NCI-H146 treated with DMSO at 0.1 percent for 48 hours (cell line): ENCODE results near the gene PSMG3.

ENCODE experiments used
- DNase-seq: peaks from one replicate; lab custom pipeline; 2025; ENCODE audit not compliant: unreplicated experiment; lab: John Stamatoyannopoulos, UW

Gene PSMG3

GRCh38 chr7:1580422-1581030 lies 10.7 kb upstream of the PSMG3 start:
- no peak for DNase-seq

- peak; percentile 16 for DNase-seq
Observed at GRCh38 chr7:1579481-1580421, 9.9 kb upstream of the PSMG3 start.

GRCh38 chr7:1578513-1578912 lies 8.7 kb upstream of the PSMG3 start:
- no peak for DNase-seq

- no peak for DNase-seq
Observed at GRCh38 chr7:1576521-1577253, 6.9 kb upstream of the PSMG3 start.

GRCh38 chr7:1575809-1576208 lies 6.0 kb upstream of the PSMG3 start:
- no peak for DNase-seq

GRCh38 chr7:1572111-1572822 lies 2.4 kb upstream of the PSMG3 start:
- no peak for DNase-seq

GRCh38 chr7:1569440-1569832 lies 396 bp downstream of the PSMG3 start:
- no peak for DNase-seq

GRCh38 chr7:1569016-1569415 lies 816 bp downstream of the PSMG3 start:
- DNase-seq, result no peak

- no peak for DNase-seq
Observed at GRCh38 chr7:1567896-1568510, 1.8 kb downstream of the PSMG3 start.

GRCh38 chr7:1567049-1567771 lies 2.6 kb downstream of the PSMG3 start:
- DNase-seq, result no peak

GRCh38 chr7:1566687-1567048 lies 3.2 kb downstream of the PSMG3 start:
- DNase-seq, result no peak

GRCh38 chr7:1564603-1565022 lies 5.2 kb downstream of the PSMG3 start:
- no peak for DNase-seq

GRCh38 chr7:1563981-1564602 lies 5.7 kb downstream of the PSMG3 start:
- DNase-seq, result no peak

- DNase-seq, result no peak
Observed at GRCh38 chr7:1562597-1563051, 7.2 kb downstream of the PSMG3 start.

- DNase-seq, result no peak
Observed at GRCh38 chr7:1562116-1562515, 7.7 kb downstream of the PSMG3 start.

- DNase-seq, result no peak
Observed at GRCh38 chr7:1561036-1561940, 8.5 kb downstream of the PSMG3 start.

GRCh38 chr7:1560620-1561031 lies 9.2 kb downstream of the PSMG3 start:
- DNase-seq, result no peak
